Epithelial cell of esophagus (primary cell): ENCODE results near the gene ARF1.
A peak's percentile ranks its signal among the peaks of the same experiment; 100 is the strongest.

Experiments
- DNase-seq: peaks from one replicate; pipeline ENCODE4 v3.0.0; 2010; ENCODE audit warnings: low read depth
- H3K4me3 ChIP-seq: 2 replicates; pipeline ENCODE4 v1.5.1; 2011; ENCODE audit warnings: mild to moderate bottlenecking, low read length, control low read depth
- TF ChIP-seq, protein P1 (sequence below): IDR thresholded peaks from 2 replicates; pipeline ENCODE4 v1.5.1; 2011; ENCODE audit warnings: low read depth, mild to moderate bottlenecking, low read length, control low read depth, inconsistent platforms; ENCODE audit not compliant: insufficient read depth; ENCODE audit errors: missing control alignments

ARF1 gene

GRCh38 chr1:228038387-228039005 lies 44.0 kb upstream of the ARF1 start:
- TF ChIP-seq, protein P1, sequence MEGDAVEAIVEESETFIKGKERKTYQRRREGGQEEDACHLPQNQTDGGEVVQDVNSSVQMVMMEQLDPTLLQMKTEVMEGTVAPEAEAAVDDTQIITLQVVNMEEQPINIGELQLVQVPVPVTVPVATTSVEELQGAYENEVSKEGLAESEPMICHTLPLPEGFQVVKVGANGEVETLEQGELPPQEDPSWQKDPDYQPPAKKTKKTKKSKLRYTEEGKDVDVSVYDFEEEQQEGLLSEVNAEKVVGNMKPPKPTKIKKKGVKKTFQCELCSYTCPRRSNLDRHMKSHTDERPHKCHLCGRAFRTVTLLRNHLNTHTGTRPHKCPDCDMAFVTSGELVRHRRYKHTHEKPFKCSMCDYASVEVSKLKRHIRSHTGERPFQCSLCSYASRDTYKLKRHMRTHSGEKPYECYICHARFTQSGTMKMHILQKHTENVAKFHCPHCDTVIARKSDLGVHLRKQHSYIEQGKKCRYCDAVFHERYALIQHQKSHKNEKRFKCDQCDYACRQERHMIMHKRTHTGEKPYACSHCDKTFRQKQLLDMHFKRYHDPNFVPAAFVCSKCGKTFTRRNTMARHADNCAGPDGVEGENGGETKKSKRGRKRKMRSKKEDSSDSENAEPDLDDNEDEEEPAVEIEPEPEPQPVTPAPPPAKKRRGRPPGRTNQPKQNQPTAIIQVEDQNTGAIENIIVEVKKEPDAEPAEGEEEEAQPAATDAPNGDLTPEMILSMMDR, result no peak
- no peak overlapping the region for H3K4me3 ChIP-seq
- DNase-seq, result no peak

DNA sequence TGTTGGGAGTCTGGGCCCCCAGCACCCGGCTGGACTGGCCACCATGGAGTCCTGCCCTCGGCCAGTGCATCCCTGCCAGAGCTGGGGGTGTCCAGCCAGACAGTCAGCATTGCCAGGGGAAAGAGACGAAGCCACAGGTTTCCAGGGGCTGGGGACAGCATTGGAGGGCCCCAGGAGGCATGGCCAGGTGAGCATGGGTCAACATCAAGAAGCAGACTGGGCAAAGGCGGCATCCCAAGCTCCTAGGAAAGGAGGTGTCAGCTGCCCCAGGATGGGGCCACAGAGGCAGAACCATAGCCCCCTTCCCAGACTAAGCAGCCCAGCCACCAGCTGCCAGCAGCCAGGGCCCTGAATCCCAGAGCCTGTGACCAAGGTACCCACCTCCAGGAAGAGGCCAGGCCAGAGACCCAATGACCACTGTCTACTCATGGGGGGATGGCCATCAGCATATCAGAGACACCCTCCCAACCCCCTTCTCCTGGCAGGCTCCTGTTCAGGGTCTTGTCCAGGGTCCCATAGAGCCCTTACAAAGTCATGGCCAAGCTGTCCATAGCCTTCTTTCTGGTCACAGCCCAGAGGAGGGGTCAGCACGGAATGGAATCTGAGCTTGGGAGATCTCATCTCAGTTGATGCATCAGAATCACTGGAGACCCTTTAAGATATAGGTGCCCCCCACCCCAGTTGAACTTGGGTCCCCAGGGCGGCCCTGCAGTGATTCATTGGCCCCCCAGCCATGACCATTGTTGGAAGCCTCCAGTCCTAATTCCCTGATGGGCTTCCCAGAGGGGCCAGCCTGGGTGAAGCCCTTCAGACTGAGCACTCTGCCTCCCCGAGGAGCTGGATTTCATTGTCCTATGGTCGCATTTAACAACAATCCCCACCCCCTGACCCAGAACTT lies 43.3 kb upstream of the ARF1 start:
- TF ChIP-seq, protein P1, result no peak
- no peak overlapping the region for H3K4me3 ChIP-seq
- DNase-seq, result no peak

- no peak for DNase-seq
- H3K4me3 ChIP-seq, result no peak overlapping the region
Observed at GRCh38 chr1:228039986-228040385, 42.5 kb upstream of the ARF1 start.

DNA sequence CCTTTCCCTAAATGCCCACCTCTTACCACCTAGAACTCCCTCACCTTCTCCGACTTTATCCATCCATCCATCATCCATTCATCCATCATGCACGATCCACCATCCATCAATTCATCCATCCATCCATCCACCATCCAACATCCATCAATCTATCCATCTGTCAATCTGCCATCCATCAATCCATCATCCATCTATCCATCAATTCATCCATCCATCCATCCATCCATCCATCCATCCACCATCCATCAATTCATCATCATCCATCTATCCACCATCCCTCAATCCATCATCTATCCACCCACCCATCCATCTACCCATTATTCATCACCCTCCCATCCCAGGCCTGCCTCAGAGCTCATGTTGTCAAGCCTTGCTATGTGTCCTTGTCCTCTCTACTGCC lies 41.2 kb upstream of the ARF1 start:
- TF ChIP-seq, protein P1, result no peak
- H3K4me3 ChIP-seq, result no peak overlapping the region
- DNase-seq, result no peak

More at GRCh38 chr1:228039986-228040385, 42.5 kb upstream of the ARF1 start:
- TF ChIP-seq, protein P1, result no peak

DNA sequence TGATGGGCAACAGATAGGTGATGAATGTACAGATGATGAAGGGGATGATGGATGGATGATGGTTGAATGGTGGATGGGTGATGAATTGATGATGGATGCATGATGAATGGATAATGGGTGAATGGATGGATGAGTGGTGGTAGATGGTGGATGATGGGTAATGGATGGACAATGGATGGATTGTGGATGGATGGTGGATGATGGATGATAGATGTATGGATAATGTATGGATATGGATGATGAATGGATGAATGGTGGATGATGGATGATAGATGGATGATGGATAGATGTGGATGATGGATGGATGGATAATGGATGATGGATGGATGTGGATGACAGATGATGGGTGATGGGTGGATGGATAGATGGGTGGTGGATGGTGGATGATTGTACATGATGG lies 40.0 kb upstream of the ARF1 start:
- TF ChIP-seq, protein P1, result no peak
- no peak overlapping the region for H3K4me3 ChIP-seq
- no peak for DNase-seq

- no peak overlapping the region for H3K4me3 ChIP-seq
- DNase-seq, result peak; percentile 88
- TF ChIP-seq, protein P1, result no peak
Observed at GRCh38 chr1:228043281-228043848, 39.1 kb upstream of the ARF1 start.
